CD4-positive, alpha-beta T cell treated with Interleukin-17A for 4 hours (primary cell): Measurements from ENCODE around the gene GCM1.
"Not testable (repeated sequence)": the region's sequence is repeated elsewhere in the genome, so short reads cannot be mapped to it uniquely, and the experiment has no call there.

Experiments used
- DNase-seq: peaks from one replicate; pipeline ENCODE4 v3.0.0-alpha.2; 2020; ENCODE audit warnings: mixed read lengths

GCM1 gene, protein sequence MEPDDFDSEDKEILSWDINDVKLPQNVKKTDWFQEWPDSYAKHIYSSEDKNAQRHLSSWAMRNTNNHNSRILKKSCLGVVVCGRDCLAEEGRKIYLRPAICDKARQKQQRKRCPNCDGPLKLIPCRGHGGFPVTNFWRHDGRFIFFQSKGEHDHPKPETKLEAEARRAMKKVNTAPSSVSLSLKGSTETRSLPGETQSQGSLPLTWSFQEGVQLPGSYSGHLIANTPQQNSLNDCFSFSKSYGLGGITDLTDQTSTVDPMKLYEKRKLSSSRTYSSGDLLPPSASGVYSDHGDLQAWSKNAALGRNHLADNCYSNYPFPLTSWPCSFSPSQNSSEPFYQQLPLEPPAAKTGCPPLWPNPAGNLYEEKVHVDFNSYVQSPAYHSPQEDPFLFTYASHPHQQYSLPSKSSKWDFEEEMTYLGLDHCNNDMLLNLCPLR

GRCh38 chr6:53148684-53149083, at the start of gene GCM1:
Gene GCM1 (minus strand): TSS chr6:53148841. CDS start chr6:53145632, 3,209 bp downstream.
- no peak for DNase-seq

GRCh38 chr6:53197553-53197952, 48.9 kb upstream of the GCM1 start:
- DNase-seq, result no peak

GRCh38 chr6:53195048-53195447, 46.4 kb upstream of the GCM1 start:
- DNase-seq, result no peak

DNA sequence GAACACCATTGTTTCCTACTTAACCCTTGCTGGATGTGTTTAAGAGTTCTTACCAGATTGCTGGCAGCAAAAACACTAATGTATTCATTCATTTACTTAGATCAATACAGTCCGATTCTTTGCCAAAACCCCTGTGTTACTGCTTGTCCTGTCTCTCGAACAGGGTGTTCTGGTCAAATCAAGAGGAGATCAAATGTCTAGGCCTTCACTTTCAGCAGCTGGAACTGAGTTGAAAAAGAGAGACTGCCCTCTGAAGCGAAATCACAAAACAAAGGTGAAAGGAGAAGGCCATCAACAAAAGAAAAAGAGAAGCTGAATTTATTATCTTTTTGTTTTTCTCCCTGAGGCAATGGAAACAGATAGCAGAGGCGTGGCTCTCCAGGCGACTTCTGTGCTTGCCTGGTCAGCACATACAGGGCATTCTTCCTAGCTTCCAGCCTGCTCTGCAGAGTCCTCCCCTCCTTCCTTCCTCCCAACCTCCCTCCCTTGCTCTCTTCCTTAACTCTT, 44.1 kb upstream of the GCM1 start:
- DNase-seq, result no peak

- DNase-seq, result no peak
Measured at GRCh38 chr6:53189554-53189953, 40.9 kb upstream of the GCM1 start.

DNA sequence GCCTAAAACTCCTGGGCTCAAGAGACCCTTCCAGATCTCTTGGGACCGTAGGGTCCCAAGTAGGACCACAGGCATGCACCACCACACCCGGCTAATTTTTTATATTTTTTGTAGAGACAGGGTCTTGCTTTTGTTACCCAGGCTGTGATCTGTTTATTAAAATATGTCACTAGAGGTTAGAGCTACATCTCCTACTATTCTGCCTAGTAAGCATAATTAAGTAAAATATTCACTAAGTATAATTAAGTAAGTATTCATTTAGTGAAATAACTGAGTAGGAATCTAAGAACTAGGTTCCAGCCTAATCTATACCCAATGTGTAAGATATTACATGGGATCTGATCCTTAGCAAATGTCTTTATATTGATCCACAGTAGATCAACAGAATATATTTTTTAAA, 40.2 kb upstream of the GCM1 start:
- no peak for DNase-seq

GRCh38 chr6:53180678-53181077, 32.0 kb upstream of the GCM1 start:
- DNase-seq, result no peak

GRCh38 chr6:53179961-53180651, 31.5 kb upstream of the GCM1 start:
- peak; percentile 60 for DNase-seq

DNA sequence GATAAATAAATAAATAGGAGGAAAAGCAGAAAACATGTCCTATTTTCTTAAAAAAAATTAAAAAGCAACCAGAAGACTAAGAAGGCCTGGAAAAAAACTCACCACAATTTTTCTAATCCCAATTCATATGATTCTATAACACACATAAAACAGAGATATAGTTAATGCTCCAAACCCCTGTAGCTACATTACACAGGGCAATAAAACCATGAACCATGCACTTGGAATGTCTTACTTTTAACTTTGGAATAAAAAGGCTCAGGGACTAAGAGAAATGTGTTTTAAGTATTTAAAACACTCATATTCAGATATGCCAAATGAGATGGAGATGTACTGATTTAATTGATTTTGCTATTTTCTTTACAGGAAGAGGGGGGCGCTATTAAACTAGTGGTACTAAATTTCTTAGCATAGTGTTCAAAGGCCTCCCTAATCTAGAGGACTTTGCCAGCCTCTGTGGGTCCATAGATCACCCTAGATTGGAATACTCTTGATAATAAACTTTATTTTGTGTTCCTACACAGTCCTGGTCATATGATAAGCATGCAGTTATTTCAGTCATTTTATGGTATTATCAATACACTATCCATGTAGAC, 30.3 kb upstream of the GCM1 start:
- DNase-seq, result no peak

DNA sequence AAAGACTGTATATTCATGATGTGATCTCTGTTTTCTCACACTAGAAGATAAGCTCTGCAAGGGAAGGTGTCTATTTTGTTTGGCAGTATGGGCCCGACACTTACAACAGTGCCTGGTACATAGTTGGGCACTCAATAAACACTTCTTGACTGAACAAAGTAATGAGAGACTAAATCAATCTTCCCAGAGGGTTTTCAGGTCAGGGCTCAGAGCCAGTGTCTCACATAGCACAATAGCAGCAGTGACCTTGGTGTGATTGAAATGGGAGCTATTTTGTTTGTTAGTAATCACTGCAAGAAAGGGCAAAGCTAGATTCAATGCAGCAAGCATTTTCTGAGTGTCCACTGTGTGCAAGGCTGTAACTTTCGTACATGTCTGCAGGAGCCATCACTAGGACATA, 26.4 kb upstream of the GCM1 start:
- no peak for DNase-seq

- no peak for DNase-seq
Measured at GRCh38 chr6:53172468-53172803, 23.8 kb upstream of the GCM1 start.

- DNase-seq, result peak; percentile 94
Measured at GRCh38 chr6:53171605-53172467, 23.2 kb upstream of the GCM1 start.

GRCh38 chr6:53168516-53169267, 20.1 kb upstream of the GCM1 start:
- no peak for DNase-seq

DNA sequence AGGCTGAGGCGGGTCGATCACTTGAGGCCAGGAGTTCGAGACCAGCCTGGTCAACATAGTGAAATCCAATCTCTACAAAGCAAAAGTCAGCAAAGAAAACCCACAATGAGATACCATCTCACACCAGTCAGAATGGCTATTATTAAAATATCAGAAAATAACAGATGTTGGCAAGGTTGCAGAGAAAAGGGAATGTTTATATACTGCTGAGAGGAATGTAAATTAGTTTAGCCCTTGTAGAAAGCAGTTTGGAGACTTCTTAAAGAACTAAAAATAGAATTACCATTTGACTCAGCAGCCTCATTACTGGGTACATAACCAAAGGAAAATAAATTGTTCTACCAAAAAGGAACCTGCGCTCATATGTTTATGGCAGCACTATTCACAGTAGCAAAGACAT, 16.7 kb upstream of the GCM1 start:
- DNase-seq, result no peak

DNA sequence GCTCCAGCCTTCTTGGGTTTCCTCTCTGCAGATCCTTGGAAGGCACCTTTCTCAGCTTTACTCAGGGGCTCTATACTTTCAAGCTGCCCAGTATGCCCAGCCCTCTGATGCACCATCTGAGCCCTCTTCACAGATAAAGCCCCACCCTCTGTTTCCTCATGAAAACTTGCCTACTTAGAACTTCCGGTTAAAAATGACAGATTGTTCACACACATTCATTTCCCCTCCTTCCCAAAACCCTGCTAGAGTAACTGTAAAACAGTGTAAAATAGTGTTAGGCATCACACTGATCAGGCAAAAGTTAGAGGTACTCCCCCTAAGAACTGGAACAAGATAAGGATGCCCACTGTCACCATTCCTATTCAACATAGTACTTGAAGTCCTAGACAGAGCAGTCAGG, 14.0 kb upstream of the GCM1 start:
- DNase-seq, result no peak

GRCh38 chr6:53161481-53162009, 12.9 kb upstream of the GCM1 start:
- DNase-seq, result no peak

GRCh38 chr6:53159558-53159957, 10.9 kb upstream of the GCM1 start:
- DNase-seq, result no peak

DNA sequence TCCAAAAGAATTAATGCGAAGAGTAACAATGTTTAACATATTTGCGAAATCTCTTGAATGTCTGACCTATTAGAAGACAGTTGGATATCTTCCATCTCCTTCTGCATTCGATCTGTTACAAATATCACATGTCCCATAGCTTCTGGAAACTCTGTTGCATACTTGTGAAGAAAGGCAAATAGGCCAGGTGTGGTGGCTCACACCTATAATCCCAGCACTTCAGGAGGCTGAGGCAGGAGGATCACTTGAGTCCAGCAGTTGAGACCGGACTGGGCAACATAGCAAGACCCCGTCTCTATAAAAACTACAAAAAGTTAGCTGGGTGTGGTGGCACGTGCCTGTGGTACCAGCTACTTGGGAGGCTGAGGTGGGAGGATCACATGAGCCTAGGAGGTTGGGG, 9.4 kb upstream of the GCM1 start:
- DNase-seq, result not testable (repeated sequence)

- DNase-seq, result not testable (repeated sequence)
Measured at GRCh38 chr6:53155279-53155678, 6.6 kb upstream of the GCM1 start.

GRCh38 chr6:53154794-53155193, 6.2 kb upstream of the GCM1 start:
- DNase-seq, result no peak

- no peak for DNase-seq
Measured at GRCh38 chr6:53154071-53154470, 5.4 kb upstream of the GCM1 start.

DNA sequence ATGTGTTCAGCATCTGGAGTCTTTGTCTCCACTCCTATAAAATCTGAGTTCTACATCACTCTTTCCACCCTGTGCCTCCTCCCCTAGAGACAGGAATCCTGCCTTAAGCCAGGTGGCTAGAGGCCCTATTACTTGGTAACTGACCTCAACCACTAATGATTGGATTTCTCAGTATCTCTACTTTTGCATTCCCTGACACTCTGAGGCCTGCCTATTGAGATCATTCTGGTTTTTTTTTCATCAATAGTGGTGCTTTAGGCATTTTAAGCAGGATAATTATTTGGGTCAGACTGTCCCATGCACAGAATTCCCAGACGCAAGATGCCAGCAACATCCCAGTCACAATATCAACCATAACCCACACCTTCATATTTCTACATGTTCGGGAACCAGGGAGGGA, 3.9 kb upstream of the GCM1 start:
- DNase-seq, result no peak
